Chondrocyte (in vitro differentiated cells): ENCODE results near the gene PAQR3. TPM values are rescaled to one million over a fixed set of nuclear protein-coding genes. Genes with fewer than 3 reads are reported as not detected.

Experiments used
- DNase-seq: peaks from one replicate; pipeline ENCODE4 v3.0.0; 2021; ENCODE audit warnings: mixed read lengths, low spot score
- H3K27ac Mint-ChIP-seq: one replicate; pipeline ENCODE4 v1.8.0; 2021; ENCODE audit warnings: mild to moderate bottlenecking, moderate library complexity, mixed read lengths; ENCODE audit not compliant: unreplicated experiment
- H3K27me3 Mint-ChIP-seq: 2 replicates; pipeline ENCODE4 v1.8.0; 2021; ENCODE audit warnings: low read depth, mixed read lengths
- H3K36me3 Mint-ChIP-seq: 2 replicates; pipeline ENCODE4 v1.8.0; 2021; ENCODE audit warnings: low read depth, mixed read lengths
- H3K4me1 Mint-ChIP-seq: 2 replicates; pipeline ENCODE4 v1.8.0; 2021; ENCODE audit warnings: low read depth, mild to moderate bottlenecking, mixed read lengths
- H3K4me3 Mint-ChIP-seq: one replicate; pipeline ENCODE4 v1.8.0; 2021; ENCODE audit warnings: mild to moderate bottlenecking, moderate library complexity, mixed read lengths; ENCODE audit not compliant: unreplicated experiment
- H3K9me3 Mint-ChIP-seq: 2 replicates; pipeline ENCODE4 v1.8.0; 2021; ENCODE audit warnings: low read depth, mixed read lengths
- total RNA-seq: library from RNA; stranded (reverse); gene quantifications from 3 replicates; pipeline ENCODE4 v1.2.1, GENCODE V29; 2021
- TF ChIP-seq, protein P1 (sequence below): fragments of 200-600 bp; sonication (generic); IDR thresholded peaks from 2 replicates; pipeline ENCODE4 v1.5.0; 2021; ENCODE audit warnings: antibody characterized with exemption, mild to moderate bottlenecking, moderate library complexity

Gene PAQR3
- total RNA-seq, 1 donor from 2014 or later: 13.8 TPM

DNA sequence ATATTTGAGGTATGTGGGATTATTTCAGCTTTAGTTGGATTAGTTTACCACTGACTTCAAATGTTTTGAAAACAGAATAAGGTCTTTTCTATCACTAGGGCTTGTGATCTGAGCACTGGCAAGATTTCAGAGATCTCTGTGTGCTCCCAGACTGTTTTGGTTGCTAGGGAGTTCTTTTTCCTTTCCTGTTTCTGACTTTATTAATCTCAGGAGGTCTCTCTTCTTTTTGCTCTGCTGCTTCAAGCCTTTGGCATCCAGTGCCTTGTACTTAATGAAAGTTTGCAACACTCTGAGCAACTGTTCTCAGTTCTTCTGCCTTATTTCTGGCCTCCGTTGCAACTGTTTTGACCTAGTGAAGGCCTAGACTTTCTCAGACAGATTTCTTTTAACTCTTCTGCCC is 32.1 kb upstream of the PAQR3 start:
- Mint-ChIP-seq H3K36me3 (no peaks in the 10 kb centered on the region), H3K4me1 (no peaks in the 10 kb centered on the region), H3K27ac (no peak overlapping the region), H3K9me3 (peaks cover 3% of the 10 kb centered on the region), H3K27me3 (peaks cover 45% of the 10 kb centered on the region), H3K4me3 (no peak overlapping the region)
- no peak for DNase-seq
- TF ChIP-seq, protein P1, sequence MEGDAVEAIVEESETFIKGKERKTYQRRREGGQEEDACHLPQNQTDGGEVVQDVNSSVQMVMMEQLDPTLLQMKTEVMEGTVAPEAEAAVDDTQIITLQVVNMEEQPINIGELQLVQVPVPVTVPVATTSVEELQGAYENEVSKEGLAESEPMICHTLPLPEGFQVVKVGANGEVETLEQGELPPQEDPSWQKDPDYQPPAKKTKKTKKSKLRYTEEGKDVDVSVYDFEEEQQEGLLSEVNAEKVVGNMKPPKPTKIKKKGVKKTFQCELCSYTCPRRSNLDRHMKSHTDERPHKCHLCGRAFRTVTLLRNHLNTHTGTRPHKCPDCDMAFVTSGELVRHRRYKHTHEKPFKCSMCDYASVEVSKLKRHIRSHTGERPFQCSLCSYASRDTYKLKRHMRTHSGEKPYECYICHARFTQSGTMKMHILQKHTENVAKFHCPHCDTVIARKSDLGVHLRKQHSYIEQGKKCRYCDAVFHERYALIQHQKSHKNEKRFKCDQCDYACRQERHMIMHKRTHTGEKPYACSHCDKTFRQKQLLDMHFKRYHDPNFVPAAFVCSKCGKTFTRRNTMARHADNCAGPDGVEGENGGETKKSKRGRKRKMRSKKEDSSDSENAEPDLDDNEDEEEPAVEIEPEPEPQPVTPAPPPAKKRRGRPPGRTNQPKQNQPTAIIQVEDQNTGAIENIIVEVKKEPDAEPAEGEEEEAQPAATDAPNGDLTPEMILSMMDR: no peak

DNA sequence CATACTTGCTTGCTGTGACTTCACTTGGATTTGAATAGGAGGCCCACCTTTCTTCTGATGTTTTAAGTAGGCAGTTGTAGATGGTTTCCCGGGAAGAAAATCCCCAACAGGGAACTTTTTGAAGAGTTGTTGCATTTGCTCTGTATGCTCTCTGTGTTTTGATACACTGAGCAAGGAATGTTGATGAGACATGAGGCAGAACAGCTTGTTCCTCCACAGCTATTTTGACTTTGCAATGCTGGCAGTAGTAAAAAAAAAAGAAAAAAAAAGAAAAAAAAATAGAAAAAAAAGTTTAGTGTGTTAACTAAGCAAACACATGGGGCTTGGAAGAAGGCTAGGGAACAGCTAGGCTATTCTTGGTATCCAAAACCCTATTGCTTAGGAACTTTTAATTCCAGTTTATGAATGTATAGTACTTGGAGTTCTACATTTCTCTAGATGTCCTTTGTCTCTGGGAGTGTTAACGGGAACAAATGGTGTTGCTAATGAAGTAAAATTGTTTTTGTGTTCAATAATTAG is 23.4 kb upstream of the PAQR3 start:
- no peak for DNase-seq
- H3K36me3 Mint-ChIP-seq: no peaks in the 10 kb centered on the region
- peaks cover 48% of the 10 kb centered on the region for H3K4me1 Mint-ChIP-seq
- peaks cover 8% of the 10 kb centered on the region for H3K9me3 Mint-ChIP-seq
- peaks cover 4% of the 10 kb centered on the region for H3K27me3 Mint-ChIP-seq
- peak overlapping the region; percentile 18 for H3K27ac Mint-ChIP-seq
- TF ChIP-seq, protein P1: no peak
- no peak overlapping the region for H3K4me3 Mint-ChIP-seq

GRCh38 chr4:78960926-78961325 is 21.7 kb upstream of the PAQR3 start:
- TF ChIP-seq, protein P1: no peak
- H3K4me3 Mint-ChIP-seq: no peak overlapping the region

DNA sequence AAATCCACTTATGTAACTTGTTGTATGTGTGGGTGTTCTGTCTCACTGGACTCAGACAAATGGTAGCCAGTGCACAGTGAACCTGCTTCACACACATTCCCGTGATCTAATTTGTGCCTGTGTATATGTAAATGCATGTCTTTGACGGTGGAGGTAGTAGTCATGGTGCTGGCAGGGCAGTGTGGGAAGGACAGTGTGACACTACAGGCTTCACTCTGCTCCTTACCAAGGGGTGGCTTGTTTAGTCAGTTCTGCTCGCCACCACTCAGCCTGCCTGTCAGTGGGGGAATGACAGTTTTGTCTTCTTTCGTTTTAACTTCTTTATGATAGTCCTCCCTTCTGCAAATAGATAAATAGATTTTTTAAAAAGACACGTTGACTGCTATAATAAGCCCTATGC is 17.7 kb upstream of the PAQR3 start:
- no peaks in the 10 kb centered on the region for H3K9me3 Mint-ChIP-seq
- no peak for DNase-seq
- H3K27me3 Mint-ChIP-seq: peaks cover 27% of the 10 kb centered on the region
- no peak overlapping the region for H3K27ac Mint-ChIP-seq
- no peaks in the 10 kb centered on the region for H3K36me3 Mint-ChIP-seq
- TF ChIP-seq, protein P1: no peak
- H3K4me3 Mint-ChIP-seq: no peak overlapping the region
- peaks cover 32% of the 10 kb centered on the region for H3K4me1 Mint-ChIP-seq

More at GRCh38 chr4:78960926-78961325, 21.7 kb upstream of the PAQR3 start:
- Mint-ChIP-seq H3K27ac (no peak overlapping the region), H3K27me3 (peaks cover 8% of the 10 kb centered on the region), H3K9me3 (peaks cover 5% of the 10 kb centered on the region), H3K4me1 (peaks cover 48% of the 10 kb centered on the region), H3K36me3 (no peaks in the 10 kb centered on the region)
- DNase-seq: no peak

DNA sequence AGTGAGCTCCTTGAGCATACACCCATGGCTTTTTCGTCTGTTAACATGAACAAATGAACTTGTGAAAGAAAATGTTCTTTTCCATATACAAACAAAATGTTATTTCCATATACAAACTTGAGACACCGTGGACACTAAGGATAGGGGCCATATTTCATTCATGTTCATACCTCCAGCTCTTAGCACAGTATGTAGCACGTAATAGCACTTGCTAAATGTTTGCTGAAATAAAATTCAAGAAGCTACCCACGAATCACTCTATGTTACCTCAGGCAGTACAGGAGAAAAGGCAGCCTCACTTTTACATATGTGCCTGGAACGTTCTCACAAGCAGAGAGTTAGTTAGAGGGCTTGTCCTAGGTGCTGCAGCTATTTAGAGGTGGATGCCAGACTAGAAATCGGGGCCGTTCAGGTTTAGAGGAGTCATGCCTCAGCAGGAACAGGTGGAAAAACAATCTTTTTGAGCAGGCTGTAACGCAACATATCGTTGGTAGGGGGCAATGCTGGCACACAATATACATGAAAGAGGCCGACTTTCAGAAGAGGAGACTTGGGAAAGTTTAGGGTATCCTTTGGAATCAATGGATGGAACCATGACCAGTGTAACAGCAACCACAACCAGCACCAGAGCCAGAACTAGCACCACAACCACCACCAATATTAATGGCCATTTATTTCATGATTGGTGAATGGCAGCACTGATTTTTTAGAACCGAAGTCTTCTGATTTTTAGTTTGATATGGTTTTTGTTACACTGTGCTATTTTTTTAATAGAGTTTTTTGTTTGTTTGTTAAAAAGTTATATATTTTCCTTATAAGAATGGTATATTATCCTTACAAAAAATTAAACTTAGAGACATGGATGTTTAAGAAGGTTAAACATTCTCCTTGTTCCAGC is 14.8 kb upstream of the PAQR3 start:
- no peak overlapping the region for H3K4me3 Mint-ChIP-seq
- H3K4me1 Mint-ChIP-seq: peaks cover 8% of the 10 kb centered on the region
- DNase-seq: no peak
- H3K27ac Mint-ChIP-seq: no peak overlapping the region
- peaks cover 33% of the 10 kb centered on the region for H3K27me3 Mint-ChIP-seq
- no peaks in the 10 kb centered on the region for H3K9me3 Mint-ChIP-seq
- H3K36me3 Mint-ChIP-seq: no peaks in the 10 kb centered on the region
- TF ChIP-seq, protein P1: peak; percentile 74
